HepG2 (cell line): ENCODE results near the gene APLP1.

Experiments
- ARID3A ChIP-seq: IDR thresholded peaks from 2 replicates; pipeline ENCODE4 v1.6.1; 2012; ENCODE audit warnings: low read depth, low read length, improper control_type of control experiment
- FOXK1 ChIP-seq: sonication (generic); formaldehyde crosslinking; IDR thresholded peaks from 2 replicates; pipeline ENCODE4 v1.4.0; 2020; ENCODE audit warnings: low read depth, missing genetic modification reagents, borderline replicate concordance
- GABPA ChIP-seq, 2 experiments: IDR thresholded peaks; 2 replicates each; pipeline ENCODE4 v1.6.1; 2011 to 2016; ENCODE audit warnings: low read depth in 2 of 2, low read length in 1 of 2, missing biosample characterization in 1 of 2, missing genetic modification characterization in 1 of 2
- POLR2AphosphoS5 ChIP-seq: IDR thresholded peaks from 2 replicates; pipeline ENCODE4 v1.6.1; 2012; ENCODE audit warnings: low read depth, low read length
- TBX3 ChIP-seq: fragments of 450-650 bp; IDR thresholded peaks from 2 replicates; pipeline ENCODE4 v1.6.1; 2017; ENCODE audit warnings: antibody characterized with exemption, mild to moderate bottlenecking, inconsistent platforms, borderline replicate concordance
- ZFAT ChIP-seq: sonication (generic); formaldehyde crosslinking; conservative IDR thresholded peaks from 2 replicates; pipeline ENCODE4 v1.8.1; 2023; ENCODE audit warnings: missing genetic modification reagents, inconsistent platforms
- TF ChIP-seq, protein P1 (sequence below): sonication (generic); formaldehyde crosslinking; IDR thresholded peaks from 2 replicates; pipeline ENCODE4 v1.4.0; 2020; ENCODE audit warnings: low read depth, mild to moderate bottlenecking, missing genetic modification reagents

DNA sequence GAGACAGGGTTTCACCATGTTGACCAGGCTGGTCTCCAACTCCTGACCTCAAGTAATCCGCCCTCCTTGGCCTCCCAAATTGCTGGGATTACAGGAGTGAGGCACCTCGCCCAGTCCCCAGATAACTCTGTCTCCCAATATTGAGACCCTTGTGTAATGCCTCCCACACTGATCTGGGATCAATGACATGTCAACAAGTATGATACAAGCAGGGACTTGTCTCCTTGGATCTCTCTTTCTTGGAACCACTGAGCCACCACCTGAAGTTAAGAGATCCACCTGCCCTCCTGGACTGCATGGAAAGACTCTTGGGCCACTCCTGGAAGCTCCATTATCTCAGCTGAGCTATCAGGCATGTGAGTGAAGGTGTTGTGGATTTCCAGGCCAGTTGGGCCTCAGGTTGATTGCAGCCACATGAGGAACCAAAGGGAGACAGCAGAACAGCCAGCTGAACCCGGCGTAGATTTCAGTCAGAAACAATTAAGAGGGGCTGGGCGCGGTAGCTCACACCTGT lies 16.9 kb downstream of the APLP1 start:
- TF ChIP-seq, protein P1, sequence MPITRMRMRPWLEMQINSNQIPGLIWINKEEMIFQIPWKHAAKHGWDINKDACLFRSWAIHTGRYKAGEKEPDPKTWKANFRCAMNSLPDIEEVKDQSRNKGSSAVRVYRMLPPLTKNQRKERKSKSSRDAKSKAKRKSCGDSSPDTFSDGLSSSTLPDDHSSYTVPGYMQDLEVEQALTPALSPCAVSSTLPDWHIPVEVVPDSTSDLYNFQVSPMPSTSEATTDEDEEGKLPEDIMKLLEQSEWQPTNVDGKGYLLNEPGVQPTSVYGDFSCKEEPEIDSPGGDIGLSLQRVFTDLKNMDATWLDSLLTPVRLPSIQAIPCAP (CRISPR knock-in tag) = no peak
- TF ChIP-seq ARID3A = no peak
- no peak for TF ChIP-seq FOXK1 (CRISPR knock-in tag)
- no peak for TF ChIP-seq POLR2AphosphoS5
- no peak for TF ChIP-seq TBX3
- no peak for TF ChIP-seq ZFAT (CRISPR knock-in tag)
- no peak for TF ChIP-seq GABPA (IDR thresholded peaks at IDR 0.05; ENCODE audit: low read depth, low read length)
- TF ChIP-seq GABPA (CRISPR knock-in tag; IDR thresholded peaks at IDR 0.05; ENCODE audit: low read depth) = no peak
